Measurements from ENCODE around the gene N4BP2. TPM values are rescaled to one million over a fixed set of nuclear protein-coding genes. Genes with fewer than 3 reads are reported as not detected.
"Not testable (repeated sequence)": the region's sequence is repeated elsewhere in the genome, so short reads cannot be mapped to it uniquely, and the experiment has no call there.

Gene N4BP2
- total RNA-seq: 25.4 and 29.7 TPM in 2 replicates

- intact Hi-C loops (cut with micrococcal nuclease): loop anchor here (1.0 to 10.0 kb wide), 10 partner anchors 65 to 702 kb away; partner anchors contain the start of genes LIAS, RPL9 and UBE2K
Observed at GRCh38 chr4:40056716-40057585, at the start of gene N4BP2. Gene N4BP2, plus strand, starts transcription at chr4:40056850. Its CDS starts 40,491 bp downstream, at chr4:40097341.

- intact Hi-C loops (cut with micrococcal nuclease): no loop called here
Observed at GRCh38 chr4:40016007-40016406, 40.6 kb upstream of the N4BP2 start.

- intact Hi-C loops (cut with micrococcal nuclease): no loop called here
Observed at GRCh38 chr4:40020221-40020620, 36.4 kb upstream of the N4BP2 start.

- intact Hi-C loops (cut with micrococcal nuclease): not testable (repeated sequence)
Observed at GRCh38 chr4:40021116-40021515, 35.5 kb upstream of the N4BP2 start.

- intact Hi-C loops (cut with micrococcal nuclease): not testable (repeated sequence)
Observed at GRCh38 chr4:40024049-40024448, 32.6 kb upstream of the N4BP2 start.

- intact Hi-C loops (cut with micrococcal nuclease): no loop called here
Observed at GRCh38 chr4:40032785-40033184, 23.9 kb upstream of the N4BP2 start.

- intact Hi-C loops (cut with micrococcal nuclease): no loop called here
Observed at GRCh38 chr4:40033613-40034012, 23.0 kb upstream of the N4BP2 start.

GRCh38 chr4:40038977-40039376, 17.7 kb upstream of the N4BP2 start:
- intact Hi-C loops (cut with micrococcal nuclease): no loop called here

GRCh38 chr4:40040908-40041307, 15.7 kb upstream of the N4BP2 start:
- intact Hi-C loops (cut with micrococcal nuclease): no loop called here

GRCh38 chr4:40043786-40044185, 12.9 kb upstream of the N4BP2 start:
- intact Hi-C loops (cut with micrococcal nuclease): no loop called here

GRCh38 chr4:40046311-40046980, 10.2 kb upstream of the N4BP2 start:
- intact Hi-C loops (cut with micrococcal nuclease): no loop called here

GRCh38 chr4:40053161-40053560, 3.5 kb upstream of the N4BP2 start:
- intact Hi-C loops (cut with micrococcal nuclease): loop anchor here (10.0 kb wide), 1 partner anchor 698 kb away; no protein-coding TSS in a partner anchor

GRCh38 chr4:40055511-40055862, 1.2 kb upstream of the N4BP2 start:
- intact Hi-C loops (cut with micrococcal nuclease): loop anchor here (1.0 to 10.0 kb wide), 10 partner anchors 67 to 701 kb away; partner anchors contain the start of genes SMIM14 and UGDH

- intact Hi-C loops (cut with micrococcal nuclease): loop anchor here (1.0 to 10.0 kb wide), 15 partner anchors 66 to 701 kb away; partner anchors contain the start of genes LIAS, RPL9, SMIM14 and UBE2K
Observed at GRCh38 chr4:40055863-40056715, 561 bp upstream of the N4BP2 start.

- intact Hi-C loops (cut with micrococcal nuclease): loop anchor here (2.0 to 10.0 kb wide), 8 partner anchors 65 to 703 kb away; partner anchors contain the start of genes LIAS, RPL9 and UBE2K
Observed at GRCh38 chr4:40057586-40058091, 989 bp downstream of the N4BP2 start.

- intact Hi-C loops (cut with micrococcal nuclease): loop anchor here (5.0 to 10.0 kb wide), 5 partner anchors 64 to 703 kb away; no protein-coding TSS in a partner anchor
Observed at GRCh38 chr4:40058121-40058520, 1.5 kb downstream of the N4BP2 start.

- intact Hi-C loops (cut with micrococcal nuclease): loop anchor here (5.0 to 10.0 kb wide), 5 partner anchors 63 to 704 kb away; no protein-coding TSS in a partner anchor
Observed at GRCh38 chr4:40058854-40059253, 2.2 kb downstream of the N4BP2 start.

- intact Hi-C loops (cut with micrococcal nuclease): loop anchor here (5.0 to 10.0 kb wide), 5 partner anchors 63 to 705 kb away; no protein-coding TSS in a partner anchor
Observed at GRCh38 chr4:40059362-40059761, 2.7 kb downstream of the N4BP2 start.

GRCh38 chr4:40065010-40065409, 8.4 kb downstream of the N4BP2 start:
- intact Hi-C loops (cut with micrococcal nuclease): no loop called here

GRCh38 chr4:40066651-40067050, 10.0 kb downstream of the N4BP2 start:
- intact Hi-C loops (cut with micrococcal nuclease): no loop called here

- intact Hi-C loops (cut with micrococcal nuclease): no loop called here
Observed at GRCh38 chr4:40070387-40070786, 13.7 kb downstream of the N4BP2 start.
